ENCODE measurements around the gene ZNF580.

- TF ChIP-seq, protein P1, sequence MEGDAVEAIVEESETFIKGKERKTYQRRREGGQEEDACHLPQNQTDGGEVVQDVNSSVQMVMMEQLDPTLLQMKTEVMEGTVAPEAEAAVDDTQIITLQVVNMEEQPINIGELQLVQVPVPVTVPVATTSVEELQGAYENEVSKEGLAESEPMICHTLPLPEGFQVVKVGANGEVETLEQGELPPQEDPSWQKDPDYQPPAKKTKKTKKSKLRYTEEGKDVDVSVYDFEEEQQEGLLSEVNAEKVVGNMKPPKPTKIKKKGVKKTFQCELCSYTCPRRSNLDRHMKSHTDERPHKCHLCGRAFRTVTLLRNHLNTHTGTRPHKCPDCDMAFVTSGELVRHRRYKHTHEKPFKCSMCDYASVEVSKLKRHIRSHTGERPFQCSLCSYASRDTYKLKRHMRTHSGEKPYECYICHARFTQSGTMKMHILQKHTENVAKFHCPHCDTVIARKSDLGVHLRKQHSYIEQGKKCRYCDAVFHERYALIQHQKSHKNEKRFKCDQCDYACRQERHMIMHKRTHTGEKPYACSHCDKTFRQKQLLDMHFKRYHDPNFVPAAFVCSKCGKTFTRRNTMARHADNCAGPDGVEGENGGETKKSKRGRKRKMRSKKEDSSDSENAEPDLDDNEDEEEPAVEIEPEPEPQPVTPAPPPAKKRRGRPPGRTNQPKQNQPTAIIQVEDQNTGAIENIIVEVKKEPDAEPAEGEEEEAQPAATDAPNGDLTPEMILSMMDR (IDR thresholded peaks at IDR 0.05): no peak
- TF ChIP-seq POLR2A (IDR thresholded peaks at IDR 0.05): no peak
Observed at GRCh38 chr19:55593096-55593772, 47.6 kb upstream of the ZNF580 start.

Measured in heart left ventricle (tissue), 13 donors.